ENCODE data around the gene FOXP3. TPM values are rescaled to one million over a fixed set of nuclear protein-coding genes. Genes with fewer than 3 reads are reported as not detected.
A peak's percentile ranks its signal among the peaks of the same experiment; 100 is the strongest.
"Not testable (repeated sequence)": the region's sequence is repeated elsewhere in the genome, so short reads cannot be mapped to it uniquely, and the experiment has no call there.

FOXP3 gene
- total RNA-seq = not detected in 2 replicates

- no peak for DNase-seq (ENCODE audit: low read depth, low spot score)
These were observed at the start of gene FOXP3 for GRCh38 chrX:49264460-49264859. Gene FOXP3, minus strand, starts transcription at chrX:49264710. Its CDS starts 6,205 bp downstream, at chrX:49258505.

- no peak for DNase-seq (ENCODE audit: low read depth, low spot score)
These were observed 47.7 kb upstream of the FOXP3 start for GRCh38 chrX:49312176-49312575.

GRCh38 chrX:49310371-49310770 is 45.9 kb upstream of the FOXP3 start:
- DNase-seq (ENCODE audit: low read depth, low spot score) = no peak

- DNase-seq (ENCODE audit: low read depth, low spot score) = no peak
These were observed 45.0 kb upstream of the FOXP3 start for GRCh38 chrX:49309401-49309981.

- DNase-seq (ENCODE audit: low read depth, low spot score) = no peak
These were observed 44.2 kb upstream of the FOXP3 start for GRCh38 chrX:49308604-49309269.

GRCh38 chrX:49307775-49308174 is 43.3 kb upstream of the FOXP3 start:
- not testable (repeated sequence) for DNase-seq (ENCODE audit: low read depth, low spot score)

- no peak for DNase-seq (ENCODE audit: low read depth, low spot score)
These were observed 38.8 kb upstream of the FOXP3 start, which contains the start of gene GAGE10 for GRCh38 chrX:49303346-49303745. Gene GAGE10, plus strand, starts transcription at chrX:49303646. Its CDS starts 1,214 bp downstream, at chrX:49304860.

- no peak for DNase-seq (ENCODE audit: low read depth, low spot score)
These were observed 36.2 kb upstream of the FOXP3 start for GRCh38 chrX:49300703-49301102.

GRCh38 chrX:49299293-49299692 is 34.8 kb upstream of the FOXP3 start:
- not testable (repeated sequence) for DNase-seq (ENCODE audit: low read depth, low spot score)

GRCh38 chrX:49292400-49293362 is 28.2 kb upstream of the FOXP3 start:
- DNase-seq (ENCODE audit: low read depth, low spot score) = no peak

- peak; percentile 4 for DNase-seq (ENCODE audit: low read depth, low spot score)
These were observed 27.3 kb upstream of the FOXP3 start for GRCh38 chrX:49291615-49292337.

- no peak for DNase-seq (ENCODE audit: low read depth, low spot score)
These were observed 25.7 kb upstream of the FOXP3 start for GRCh38 chrX:49290215-49290614.

- DNase-seq (ENCODE audit: low read depth, low spot score) = no peak
These were observed 23.2 kb upstream of the FOXP3 start for GRCh38 chrX:49287665-49288064.

- no peak for DNase-seq (ENCODE audit: low read depth, low spot score)
These were observed 22.1 kb upstream of the FOXP3 start for GRCh38 chrX:49286581-49286980.

GRCh38 chrX:49286136-49286535 is 21.6 kb upstream of the FOXP3 start:
- no peak for DNase-seq (ENCODE audit: low read depth, low spot score)

- DNase-seq (ENCODE audit: low read depth, low spot score) = no peak
These were observed 19.7 kb upstream of the FOXP3 start for GRCh38 chrX:49284212-49284611.

- DNase-seq (ENCODE audit: low read depth, low spot score) = no peak
These were observed 18.1 kb upstream of the FOXP3 start for GRCh38 chrX:49282647-49283011.

- no peak for DNase-seq (ENCODE audit: low read depth, low spot score)
These were observed 13.6 kb upstream of the FOXP3 start for GRCh38 chrX:49278081-49278480.

GRCh38 chrX:49277535-49277830 is 13.0 kb upstream of the FOXP3 start:
- no peak for DNase-seq (ENCODE audit: low read depth, low spot score)

GRCh38 chrX:49276671-49277534 is 12.4 kb upstream of the FOXP3 start:
- DNase-seq (ENCODE audit: low read depth, low spot score) = no peak

GRCh38 chrX:49276207-49276606 is 11.7 kb upstream of the FOXP3 start:
- DNase-seq (ENCODE audit: low read depth, low spot score) = no peak
